ENCODE data around the gene SPRR2F.

GRCh38 chr1:153113416-153113815, at the start of gene SPRR2F:
- TF ChIP-seq EZH2 (optimal IDR thresholded peaks at IDR 0.05; ENCODE audit: low read depth, low read length) = no peak
- no peak for TF ChIP-seq CTCF (IDR thresholded peaks at IDR 0.05; ENCODE audit: low read length)
